Fibroblast of peridontal ligament (primary cell): ENCODE results near the gene RAMP2.
A peak's percentile ranks its signal among the peaks of the same experiment; 100 is the strongest.
"Not testable (repeated sequence)": the region's sequence is repeated elsewhere in the genome, so short reads cannot be mapped to it uniquely, and the experiment has no call there.

Experiments used
- DNase-seq: peaks from one replicate; pipeline ENCODE4 v3.0.0-alpha.2; 2010; ENCODE audit errors: extremely low read depth

RAMP2 gene, protein sequence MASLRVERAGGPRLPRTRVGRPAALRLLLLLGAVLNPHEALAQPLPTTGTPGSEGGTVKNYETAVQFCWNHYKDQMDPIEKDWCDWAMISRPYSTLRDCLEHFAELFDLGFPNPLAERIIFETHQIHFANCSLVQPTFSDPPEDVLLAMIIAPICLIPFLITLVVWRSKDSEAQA

GRCh38 chr17:42760652-42761581 lies at the start of gene RAMP2:
TSS of gene RAMP2 (plus strand) at chr17:42761227. CDS start at chr17:42761262, 35 bp downstream.
- DNase-seq = no peak

- peak; percentile 81 for DNase-seq
Measured at GRCh38 chr17:42720996-42721583, 39.9 kb upstream of the RAMP2 start.

DNA sequence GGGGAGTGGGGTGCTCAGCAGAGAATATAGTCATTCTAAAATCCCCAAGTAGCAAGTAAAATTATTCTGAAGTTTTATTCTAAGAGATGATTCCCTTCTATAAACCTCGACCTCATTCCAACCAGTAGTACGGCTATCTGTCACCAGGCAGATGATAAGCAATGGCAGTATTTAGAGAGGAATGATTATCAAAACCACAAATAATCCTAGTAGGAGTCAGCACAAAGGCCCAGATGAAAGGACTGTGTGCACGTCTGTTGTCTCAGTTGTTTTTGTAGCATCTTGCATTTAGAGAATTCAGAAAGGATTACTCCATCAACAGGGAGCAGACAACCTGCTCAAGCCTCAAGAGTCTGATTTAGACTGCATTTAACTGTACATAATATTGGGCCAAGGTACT lies 37.4 kb upstream of the RAMP2 start:
- DNase-seq = no peak

DNA sequence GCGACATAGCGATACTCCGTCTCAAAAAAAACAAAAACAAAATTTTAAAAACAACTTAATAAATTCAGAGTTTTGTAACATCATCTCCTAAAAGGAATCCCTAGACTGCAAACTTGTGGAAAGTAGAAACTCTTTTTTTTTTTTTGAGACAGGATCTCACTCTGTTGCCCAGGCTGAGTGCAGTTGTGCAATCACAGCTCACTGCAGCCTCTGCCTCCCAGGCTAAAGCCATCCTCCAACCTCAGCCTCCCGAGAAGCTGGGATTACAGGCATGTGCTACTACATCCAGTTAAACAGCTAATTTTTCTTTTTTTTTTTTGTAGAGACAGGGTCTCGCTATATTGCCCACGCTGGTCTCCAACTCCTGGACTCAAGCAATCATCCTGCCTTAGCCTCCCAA lies 35.9 kb upstream of the RAMP2 start:
- DNase-seq = no peak

DNA sequence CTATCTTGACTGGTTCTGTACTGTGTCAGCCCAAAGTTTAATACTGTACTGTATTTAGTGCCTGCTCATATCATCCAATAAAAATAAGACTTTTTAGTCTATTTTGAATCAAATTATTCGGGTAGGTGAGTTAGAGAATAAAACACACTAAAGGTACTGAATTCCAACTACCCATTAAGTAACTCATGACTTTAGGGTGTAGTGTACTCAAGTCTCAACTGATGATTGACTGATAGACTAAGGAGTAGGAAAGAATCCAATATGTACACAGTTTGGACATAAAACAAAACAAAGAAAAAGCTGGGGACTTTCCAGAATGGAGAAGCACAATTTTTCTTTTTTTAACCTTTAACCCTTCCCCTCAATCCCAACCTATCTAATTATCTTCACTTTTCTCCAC lies 20.3 kb upstream of the RAMP2 start:
- DNase-seq = no peak

GRCh38 chr17:42742916-42743315 lies 18.1 kb upstream of the RAMP2 start:
- DNase-seq = not testable (repeated sequence)

- no peak for DNase-seq
Measured at GRCh38 chr17:42743595-42744282, 17.3 kb upstream of the RAMP2 start.

GRCh38 chr17:42744283-42744805 lies 16.7 kb upstream of the RAMP2 start:
- DNase-seq = peak; percentile 33

GRCh38 chr17:42744806-42745617 lies 16.0 kb upstream of the RAMP2 start, which contains the start of gene EZH1:
TSS of gene EZH1 (minus strand) at chr17:42745040. CDS start at chr17:42728941, 16,099 bp downstream.
- peak; percentile 79 for DNase-seq

GRCh38 chr17:42748202-42748907 lies 12.7 kb upstream of the RAMP2 start:
- no peak for DNase-seq

GRCh38 chr17:42748908-42749798 lies 11.9 kb upstream of the RAMP2 start:
- DNase-seq = peak; percentile 58

GRCh38 chr17:42750739-42751344 lies 10.2 kb upstream of the RAMP2 start:
- DNase-seq = no peak

GRCh38 chr17:42751628-42752027 lies 9.4 kb upstream of the RAMP2 start:
- DNase-seq = no peak

DNA sequence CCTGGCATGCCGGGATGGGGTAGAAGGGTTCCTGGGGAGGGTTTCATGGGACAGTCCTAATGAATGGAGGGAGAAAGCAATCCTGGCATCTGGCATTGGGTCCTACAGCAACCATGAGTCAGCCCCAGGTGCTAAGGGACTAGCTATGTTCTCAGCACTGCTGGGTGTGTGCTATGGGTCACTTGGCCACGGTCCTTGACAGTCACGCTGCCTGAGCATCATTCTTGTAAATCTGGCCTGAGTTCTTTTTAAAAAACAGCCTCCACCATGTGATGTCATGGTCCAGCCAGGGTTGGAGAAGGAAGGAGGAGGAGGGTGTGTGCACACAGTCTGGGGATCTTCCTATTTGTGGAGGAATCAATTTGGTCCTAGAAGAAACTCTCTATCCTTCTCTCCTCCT lies 6.2 kb upstream of the RAMP2 start:
- peak; percentile 14 for DNase-seq

DNA sequence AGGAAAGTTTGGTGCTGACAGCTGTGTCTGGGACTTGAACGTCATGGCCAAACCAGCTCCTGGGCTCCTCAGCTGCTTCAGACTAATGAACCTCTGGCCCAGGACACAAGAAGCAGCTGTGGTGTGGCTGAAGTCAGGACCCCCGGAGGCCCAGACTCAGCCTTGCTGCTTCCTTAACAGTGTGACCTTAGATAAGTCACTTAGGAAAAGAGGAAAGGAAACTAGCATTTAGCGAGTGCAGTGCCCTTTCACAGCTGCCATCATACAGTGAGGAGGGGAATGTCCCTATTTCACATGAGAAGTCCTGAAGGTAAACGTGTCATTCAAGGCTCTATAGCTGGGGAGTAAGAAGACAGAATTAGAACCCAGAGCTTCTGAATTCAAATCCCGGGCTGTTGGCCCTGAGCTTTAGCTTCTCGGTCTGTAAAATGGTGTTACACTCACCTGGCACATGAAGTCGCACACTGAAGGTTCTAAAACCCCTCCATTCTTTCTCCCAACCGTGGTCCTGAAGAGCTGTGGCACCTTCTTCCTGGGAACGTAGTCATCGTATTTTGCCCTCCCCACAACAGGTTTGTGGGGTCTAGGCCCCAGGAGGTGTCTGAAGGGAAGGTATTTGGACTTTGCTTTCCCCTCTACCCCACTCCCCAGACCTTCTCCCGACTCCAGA lies 910 bp upstream of the RAMP2 start:
- DNase-seq = no peak

GRCh38 chr17:42761638-42762037 lies 611 bp downstream of the RAMP2 start:
- no peak for DNase-seq

DNA sequence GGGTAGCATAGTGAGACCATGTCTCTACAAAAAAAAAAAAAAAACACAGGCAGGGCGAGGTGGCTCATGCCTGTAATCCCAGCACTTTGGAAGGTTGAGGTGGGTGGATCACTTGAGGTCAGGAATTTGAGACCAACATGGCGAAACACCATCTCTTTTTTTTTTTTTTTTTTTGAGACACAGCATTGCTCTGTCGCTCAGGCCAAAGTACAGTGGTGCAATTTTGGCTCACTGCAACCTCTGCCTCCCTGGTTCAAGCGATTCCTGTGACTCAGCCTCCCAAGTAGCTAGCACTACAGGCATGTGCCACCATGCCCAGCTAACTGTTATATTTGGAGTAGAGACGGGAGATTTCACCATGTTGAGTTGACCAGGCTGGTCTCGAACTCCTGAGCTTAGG lies 5.1 kb downstream of the RAMP2 start:
- no peak for DNase-seq

- DNase-seq = no peak
Measured at GRCh38 chr17:42767512-42767911, 6.5 kb downstream of the RAMP2 start.
